T1000 (cell line): Measurements from ENCODE around the gene MINDY4B.

Experiments
- DNase-seq: peaks from one replicate; lab custom pipeline; 2025; ENCODE audit warnings: mixed read lengths; lab: John Stamatoyannopoulos, UW

MINDY4B gene

DNA sequence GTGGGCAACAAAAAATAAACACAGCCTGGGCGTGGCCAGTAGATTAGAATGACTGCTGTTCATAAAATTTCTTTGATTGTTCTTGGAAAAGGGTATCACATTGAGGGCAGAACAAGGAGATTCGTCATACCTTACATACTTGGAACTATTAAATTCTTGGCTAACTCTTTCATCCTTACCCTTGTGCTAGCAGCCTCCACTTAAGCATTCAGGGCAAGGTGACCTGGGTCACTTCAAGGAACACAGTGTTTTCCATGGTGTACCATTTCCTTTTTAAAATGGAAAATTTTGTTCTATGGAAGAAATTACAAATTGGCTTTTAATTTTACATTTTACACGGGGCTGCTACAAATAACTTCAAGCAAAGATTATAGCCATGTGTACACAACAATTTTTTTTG is 60.8 kb downstream of the MINDY4B start:
- DNase-seq, result no peak

DNA sequence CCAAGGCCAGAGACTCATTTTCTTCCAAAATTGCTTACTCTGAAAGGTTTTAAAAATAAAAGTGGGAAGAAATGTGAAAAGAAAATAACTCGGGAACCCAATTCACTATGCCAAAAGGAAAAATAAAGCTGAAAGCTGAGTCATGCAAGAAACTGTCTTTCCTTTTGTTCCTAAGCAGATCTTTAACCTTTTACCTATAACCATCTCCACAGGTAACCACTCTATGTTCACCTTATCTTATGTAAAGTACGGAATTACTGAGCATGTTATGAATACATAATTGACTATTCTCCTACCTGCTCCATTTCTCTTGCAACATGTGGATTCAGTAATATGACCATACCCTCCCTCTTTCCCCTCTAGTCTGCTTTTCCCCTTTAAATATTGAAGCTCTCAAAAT is 62.0 kb downstream of the MINDY4B start:
- DNase-seq, result no peak

DNA sequence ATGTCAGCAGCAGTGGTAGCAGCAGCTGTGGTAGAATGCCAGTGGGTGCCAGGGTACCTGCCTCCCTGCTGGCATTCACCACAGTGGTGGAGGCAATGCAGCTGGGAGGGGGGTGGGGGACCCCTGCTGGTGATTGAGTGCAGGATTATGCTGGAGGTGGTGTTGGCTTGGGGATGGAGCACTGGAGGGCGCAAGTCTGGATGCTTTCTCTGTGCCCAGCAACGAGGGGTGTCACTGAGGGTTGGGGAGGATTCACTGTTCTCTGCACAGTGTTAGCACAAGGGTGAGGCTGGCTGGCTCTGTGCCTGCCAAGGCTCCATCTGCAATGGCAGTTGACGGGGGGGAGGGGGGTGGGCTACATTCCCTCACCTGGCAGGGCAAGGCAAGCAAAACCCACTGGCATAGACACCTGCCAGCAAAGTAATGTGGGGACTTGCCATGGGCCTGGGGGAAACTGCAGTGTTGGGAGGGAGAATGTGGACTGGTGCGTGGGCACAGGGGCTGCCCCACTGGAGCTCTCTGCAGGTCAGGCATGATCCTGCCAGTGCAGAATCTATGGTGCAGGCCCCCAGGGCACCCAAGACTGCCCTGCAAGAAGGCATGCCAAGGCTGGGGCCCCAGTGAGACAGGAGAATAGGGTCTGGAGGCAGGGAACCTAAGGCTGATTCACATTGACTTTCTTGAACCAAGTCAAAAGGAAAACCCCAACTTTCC is 64.3 kb downstream of the MINDY4B start:
- no peak for DNase-seq

DNA sequence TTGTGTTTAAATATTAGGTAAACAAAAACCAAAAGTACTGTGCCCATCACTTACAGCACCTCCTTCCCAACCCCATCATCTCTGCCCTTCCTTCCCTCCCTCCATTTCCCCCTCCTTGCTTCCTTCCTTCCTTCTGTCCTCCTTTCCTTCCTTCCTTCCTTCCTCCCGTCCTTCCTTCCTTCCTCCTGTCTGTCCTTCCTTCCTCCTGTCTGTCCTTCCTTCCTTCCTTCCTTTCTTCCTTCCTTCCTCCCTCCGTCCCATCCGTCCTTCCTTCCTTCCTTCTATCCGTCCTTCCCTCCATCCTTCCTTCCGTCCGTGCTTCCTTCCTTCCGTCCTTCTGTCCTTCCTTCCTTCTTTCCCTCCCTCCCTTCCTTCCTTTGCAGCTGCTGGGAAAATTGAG is 74.5 kb downstream of the MINDY4B start:
- no peak for DNase-seq

DNA sequence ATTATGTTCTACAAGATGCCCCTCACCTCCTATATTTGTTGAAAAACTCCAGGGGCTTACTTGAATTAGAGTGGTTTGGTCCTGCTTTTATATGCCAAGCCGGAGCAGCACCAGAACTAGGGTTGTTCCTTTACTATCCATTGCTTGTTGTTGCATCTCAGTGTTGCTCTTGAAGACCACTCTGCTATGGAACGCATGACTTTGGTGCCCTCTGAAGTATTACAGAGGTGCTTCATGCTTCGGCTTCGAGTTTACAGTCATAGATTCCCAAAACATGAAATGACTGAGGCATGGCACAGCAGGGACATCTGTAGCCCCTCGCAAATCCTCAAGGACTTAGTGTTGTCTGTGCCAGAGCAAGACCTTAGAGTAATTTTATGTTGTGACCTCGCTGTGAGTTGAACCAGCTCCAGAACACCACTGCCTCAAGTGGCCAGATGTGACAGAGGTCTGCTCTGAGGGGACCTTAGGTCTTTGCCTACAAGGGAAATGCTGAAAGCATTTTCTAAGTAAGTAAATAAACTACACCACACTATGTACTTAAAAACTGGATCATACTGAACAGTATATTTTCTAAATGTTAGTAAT is 75.1 kb downstream of the MINDY4B start:
- DNase-seq, result no peak

DNA sequence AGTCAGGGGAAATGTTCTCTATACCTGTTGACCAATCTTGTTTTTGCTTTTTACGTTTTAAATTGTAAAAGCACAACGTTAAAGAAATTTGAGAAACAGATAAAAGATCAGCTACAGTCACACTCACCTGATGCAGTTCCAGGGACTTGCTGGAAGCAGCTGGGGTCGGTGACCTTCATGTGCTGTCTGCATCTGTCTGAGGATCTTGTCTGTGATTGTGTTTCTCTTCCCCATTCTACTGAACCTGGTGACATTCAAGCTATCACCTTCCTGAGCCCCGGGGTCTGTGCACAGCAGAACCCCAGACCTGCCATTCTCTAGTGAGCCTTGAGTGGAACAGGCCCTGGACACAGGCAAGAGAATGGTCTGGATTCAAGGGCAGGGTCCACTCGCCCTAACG is 75.8 kb downstream of the MINDY4B start:
- no peak for DNase-seq

DNA sequence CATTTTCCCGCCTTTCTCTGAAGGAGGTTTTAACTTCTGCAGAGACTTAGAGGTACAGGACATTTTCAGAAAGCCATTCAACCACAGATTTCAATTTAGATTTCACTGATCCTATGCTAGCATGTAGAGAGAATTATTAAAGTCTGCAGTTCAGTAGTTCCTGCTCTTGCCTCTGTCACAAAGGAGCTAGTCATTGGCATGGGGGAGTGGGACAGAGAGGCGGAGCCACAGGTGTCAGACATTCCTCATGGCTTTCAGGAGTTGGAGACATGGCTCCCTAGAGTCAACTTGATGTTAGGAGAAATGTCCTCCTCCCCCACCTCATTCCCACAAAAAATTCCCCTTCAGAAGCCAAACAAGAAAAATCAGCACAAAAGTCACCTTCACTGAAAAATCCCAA is 76.2 kb downstream of the MINDY4B start:
- DNase-seq, result no peak

DNA sequence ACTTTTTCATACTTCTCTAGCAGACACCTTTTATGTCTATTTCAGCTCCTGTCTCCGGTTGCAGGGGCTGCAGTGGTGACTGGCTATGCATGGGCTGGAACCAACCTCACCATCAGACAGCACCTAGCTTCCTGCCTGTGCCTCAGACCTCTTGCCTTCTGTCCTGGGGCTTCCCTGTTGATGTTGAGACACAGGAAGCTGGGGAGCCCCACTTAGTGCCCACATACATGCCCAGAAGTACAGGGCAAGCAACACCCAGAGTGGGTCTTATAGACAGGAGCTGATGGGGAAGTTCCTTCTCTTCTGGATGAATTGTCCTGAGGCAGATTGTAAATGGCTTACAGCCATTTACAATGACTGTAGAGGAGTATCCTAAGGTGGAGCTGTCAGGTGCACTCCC is 77.0 kb downstream of the MINDY4B start:
- DNase-seq, result no peak

DNA sequence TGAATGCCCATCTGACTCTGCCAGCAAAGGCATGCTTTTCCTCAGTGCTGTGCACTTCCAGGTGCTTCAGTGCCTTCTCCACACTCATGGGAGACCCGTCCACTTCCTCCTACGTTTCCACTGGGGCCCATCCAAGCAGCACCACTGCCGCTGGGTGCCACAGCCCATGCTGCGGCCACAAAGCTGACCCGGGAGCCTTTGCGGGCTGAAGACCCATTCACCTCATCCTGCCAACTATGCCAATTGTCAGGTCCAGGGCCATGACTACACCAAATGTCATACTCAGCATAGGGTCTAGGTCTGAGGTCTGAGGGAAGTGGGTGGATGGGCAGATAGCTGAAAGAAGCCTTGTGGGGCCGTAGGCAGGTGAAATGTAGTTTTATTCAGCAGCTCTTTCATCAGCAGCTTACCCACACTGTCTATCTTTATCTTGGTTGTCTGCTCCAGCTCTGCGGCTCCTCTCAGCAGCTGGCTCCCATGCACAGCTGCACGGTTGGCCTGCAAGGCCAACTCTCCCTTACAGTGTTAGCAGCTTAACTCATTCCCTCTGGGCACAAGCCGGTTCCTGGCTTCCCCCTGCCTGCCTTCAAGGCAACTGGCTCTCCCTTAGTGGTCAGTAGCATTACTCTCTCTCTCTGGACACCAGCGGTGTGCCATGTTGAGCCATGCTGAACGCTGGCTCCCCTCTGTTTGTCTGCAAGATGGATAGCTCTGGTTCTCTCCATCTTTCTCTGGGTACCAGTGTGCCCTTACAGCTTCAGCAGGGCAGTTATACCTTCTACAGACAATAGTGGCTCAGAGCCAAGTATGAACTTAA is 78.6 kb downstream of the MINDY4B start:
- no peak for DNase-seq

DNA sequence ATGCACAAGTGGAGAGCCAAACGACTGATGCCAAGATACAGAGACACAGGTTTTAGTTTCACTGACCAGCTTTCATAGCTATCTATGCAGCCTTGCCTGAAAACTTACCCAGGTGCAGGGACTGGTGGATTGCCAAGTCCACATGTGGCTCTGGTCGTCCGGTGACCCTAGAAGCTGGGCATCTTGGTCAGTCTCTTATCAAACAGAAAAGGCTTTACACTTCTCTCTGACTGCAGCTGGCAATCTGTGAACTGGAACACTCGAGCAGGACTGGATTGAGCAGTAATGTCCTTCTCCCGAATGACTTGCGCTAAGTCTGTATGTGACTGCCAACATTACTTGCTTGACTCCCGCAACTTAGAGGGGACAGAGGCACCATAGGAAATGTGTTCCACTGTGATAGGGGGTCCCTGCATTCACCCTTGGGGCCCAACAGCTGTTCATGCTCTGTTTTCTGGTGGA is 79.3 kb downstream of the MINDY4B start:
- no peak for DNase-seq

DNA sequence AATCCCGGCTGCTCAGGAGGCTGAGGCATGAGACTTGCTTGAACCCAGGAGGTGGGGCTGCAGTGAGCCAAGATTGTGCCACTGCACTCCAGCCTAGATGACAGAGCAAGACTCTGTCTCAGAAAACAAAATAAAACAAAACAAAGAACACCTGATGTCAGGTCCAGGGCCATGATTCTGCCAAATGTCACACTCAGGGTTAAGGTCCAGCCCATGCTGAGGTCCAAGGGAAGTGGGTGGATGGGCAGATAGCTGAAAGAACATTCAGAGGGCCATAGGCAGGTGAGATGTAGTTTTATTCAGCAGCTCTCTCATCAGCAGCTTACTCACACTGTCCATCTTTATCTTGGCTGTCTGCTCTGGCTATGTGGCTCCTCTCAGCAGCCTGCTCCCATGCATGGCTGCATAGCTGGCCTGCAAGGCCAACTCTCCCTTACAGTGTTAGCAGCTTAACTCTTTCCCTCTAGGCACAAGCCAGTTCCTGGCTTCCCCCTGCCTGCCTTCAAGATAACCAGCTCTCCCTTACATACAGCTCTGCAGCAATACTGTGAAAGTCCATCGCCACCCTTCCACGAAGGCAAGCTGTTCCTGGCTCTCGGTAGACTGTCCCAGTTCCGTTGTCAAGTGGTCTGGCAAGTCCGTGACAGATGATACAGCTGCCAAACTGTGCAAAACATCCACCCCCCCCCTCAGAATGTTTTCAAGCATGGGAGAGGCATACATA is 79.9 kb downstream of the MINDY4B start:
- no peak for DNase-seq

DNA sequence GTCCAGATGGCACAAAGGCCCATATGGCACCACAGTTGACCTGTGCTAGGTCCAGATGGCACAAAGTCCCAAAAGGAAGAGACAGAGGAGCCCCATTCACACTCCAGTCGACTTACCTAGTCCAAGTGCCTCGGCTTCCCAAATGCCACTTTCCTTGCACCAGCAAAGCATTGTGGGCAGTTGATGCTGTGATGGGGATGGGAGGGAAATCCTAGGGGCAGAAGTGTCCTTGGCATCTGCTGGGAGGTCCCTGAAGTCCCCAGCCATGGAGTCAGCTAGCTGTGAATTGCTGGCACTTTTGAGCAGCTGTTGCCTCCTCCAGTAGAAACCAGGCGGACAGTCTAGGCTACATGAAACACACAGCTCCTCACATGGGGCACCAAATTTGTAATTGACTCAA is 82.0 kb downstream of the MINDY4B start:
- DNase-seq, result no peak

DNA sequence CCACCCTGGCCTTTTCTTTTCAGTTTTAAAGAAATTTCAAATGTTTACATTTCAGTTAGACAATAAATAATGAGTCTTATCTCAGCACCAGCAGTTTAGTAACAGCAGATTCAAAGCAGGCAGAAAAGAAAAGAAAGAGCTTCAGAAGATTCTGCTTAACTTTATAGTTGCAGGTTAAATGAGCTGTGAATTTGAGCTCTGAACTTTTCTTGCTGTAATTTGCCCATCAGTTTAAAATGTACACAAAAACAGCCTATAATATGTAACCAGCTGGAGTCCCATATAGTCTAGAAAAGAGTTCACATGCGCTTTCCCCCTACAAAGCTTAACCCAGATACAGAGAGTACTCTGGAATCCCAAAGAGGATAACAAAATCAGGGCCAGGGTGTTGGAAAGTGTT is 82.6 kb downstream of the MINDY4B start:
- DNase-seq, result no peak
